HG03378 (cell line): ENCODE results near the gene ADTRP.

ENCODE experiments used
- ATAC-seq: cut with Tn5 transposase; IDR thresholded peaks from one replicate; pipeline ENCODE4 v1.9.1; 2021; ENCODE audit warnings: mild to moderate bottlenecking, moderate library complexity; ENCODE audit not compliant: unreplicated experiment

Gene ADTRP

DNA sequence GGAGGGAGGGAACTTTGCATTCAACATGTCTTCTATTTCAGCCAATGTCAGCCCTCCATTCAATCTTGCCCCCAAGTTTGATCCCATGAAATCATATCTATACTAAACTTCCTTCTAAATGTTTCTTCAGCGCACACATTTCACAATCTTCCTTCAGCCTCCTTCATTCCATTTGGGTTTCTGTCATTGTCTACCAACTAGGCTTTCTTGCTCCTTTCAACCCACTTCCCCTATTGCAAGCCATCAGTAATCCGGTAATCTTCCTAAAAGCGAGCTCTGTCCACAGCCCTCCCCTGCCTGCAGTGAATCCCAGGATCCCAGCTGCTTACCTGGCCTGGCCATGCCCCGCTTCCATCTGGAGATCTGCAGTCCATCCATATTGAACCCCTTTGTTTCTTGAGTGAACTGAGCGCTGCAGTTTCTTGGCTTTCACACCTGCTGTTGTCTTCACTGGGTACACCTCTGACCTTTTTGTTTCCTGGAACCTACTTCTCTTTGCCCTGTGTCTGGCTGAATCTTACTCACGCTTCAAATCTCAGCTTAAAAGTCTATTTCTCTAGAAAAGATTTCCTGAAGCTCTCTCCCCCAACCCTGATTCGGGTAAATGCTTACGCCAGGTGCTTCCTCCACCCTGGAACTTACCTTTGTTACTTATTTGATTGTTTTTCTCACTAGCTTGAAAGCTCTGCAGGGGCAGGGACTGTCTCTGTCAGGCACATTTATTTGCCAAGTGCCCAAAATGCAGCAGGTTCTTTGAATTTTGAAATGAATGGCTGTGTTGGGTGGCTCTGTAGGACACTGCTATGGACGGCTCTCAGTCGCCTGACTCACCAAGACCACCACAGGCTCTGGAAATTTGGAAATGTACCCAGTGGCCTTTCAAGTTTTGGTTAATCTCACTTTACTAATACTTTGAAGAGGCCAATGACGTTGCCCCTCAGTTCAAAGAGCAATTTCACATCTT lies 50.3 kb downstream of the ADTRP start:
- no peak for ATAC-seq

DNA sequence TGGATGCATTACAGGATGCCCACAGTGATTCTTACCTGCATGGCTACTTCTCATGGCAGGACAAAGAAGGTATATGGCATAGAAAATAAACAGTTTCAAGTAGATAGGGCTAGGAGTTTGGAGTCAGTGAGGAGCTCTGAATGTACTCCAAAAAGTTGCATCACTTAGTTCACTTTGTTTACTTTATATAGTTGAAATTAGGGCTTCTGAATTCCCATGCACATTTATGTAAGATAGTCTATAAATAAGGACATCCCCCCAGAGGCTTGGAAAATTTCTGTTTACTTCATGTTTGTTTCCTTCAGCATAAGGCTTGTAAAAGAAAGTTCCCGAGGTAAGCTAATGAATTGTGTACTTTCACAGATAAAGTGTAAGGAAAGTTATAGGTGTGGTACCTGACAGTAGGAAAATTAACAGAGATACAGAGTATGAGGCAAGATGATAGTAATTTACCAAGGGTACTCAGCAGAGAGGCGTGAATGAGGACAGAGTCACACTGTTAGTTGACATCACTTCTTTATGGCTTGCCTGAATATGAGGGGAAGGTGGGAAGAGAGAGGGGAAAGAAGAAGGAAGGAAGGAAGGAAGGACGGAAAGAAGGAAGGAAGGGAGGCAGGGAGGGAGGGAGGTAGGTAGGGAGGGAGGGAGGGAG lies 51.1 kb downstream of the ADTRP start:
- no peak for ATAC-seq

DNA sequence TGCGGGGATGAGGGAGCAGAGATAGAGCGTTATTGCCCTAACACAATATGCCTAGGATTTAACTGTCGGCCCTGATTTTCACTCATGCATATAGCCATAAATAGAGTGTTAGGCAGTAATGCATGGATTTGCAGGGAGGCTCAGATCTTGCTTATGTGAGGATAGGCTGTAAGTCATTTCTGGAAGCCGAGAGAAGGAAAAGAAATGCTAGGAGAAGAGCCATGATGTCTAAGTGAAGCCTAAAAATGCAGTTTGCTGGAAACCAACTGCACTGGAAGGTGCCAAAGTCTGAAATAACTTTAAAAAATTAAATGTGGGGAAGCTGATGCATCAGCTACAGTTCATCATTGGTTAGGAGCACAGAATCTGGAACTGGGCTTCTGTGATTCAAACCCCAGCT lies 54.3 kb downstream of the ADTRP start:
- no peak for ATAC-seq

DNA sequence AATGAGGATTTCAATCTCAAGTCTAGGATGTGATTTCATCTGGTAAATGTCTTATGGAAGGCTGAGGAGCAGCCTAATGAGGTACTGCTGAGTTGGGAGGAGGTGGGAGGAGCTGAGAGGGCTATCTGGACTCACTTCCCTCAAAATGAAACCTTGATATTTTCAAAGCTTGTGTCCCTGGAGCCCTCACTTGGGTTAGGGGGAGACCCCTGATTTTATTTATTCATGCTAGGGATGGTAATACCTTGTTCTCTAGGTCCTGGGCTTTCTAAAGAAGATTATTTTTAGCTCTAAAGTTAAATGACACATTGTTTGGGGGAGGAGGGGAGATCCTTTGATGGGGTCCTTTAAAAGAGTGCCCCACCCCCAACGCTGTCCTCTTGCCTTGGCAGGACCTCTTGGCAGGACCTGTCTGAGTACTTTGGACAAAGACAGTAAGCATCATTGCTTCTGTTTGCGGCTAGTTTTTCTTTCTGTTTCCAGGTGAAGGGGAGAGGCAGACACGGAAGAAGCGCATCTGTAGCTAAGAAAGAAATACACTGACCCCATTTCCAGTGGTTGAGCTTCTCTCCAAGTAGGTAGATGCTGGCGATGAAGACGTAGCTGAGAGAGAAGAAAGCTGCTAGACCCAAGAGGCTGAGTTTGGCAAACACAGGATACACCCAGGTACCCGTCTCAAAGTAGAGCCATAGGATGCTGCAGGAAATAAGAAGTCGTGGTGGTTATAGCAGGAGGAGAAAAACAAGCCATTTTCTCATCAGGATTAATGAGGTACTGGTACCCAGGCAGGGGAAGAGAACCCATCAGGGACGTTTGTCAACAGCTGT lies 55.6 kb downstream of the ADTRP start:
- no peak for ATAC-seq

DNA sequence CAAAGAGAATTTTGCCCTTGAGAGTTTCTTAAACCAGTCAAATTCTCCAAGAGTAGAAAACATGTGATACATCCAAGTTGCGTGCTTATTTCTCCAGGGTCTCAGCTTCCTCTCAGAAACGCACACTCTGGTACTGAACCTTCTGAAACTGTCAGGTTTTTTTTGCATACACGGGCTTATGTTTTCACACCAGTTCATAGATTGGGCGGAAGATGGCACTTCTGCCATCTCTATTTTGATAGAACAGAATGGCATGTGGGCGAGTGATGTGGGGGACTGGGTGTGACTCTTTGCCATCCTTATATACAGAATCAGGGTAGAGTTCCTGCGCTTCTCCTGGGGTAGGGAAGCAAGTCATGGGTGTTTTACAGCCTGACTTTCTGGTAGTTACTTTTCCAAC lies 56.4 kb downstream of the ADTRP start:
- no peak for ATAC-seq

DNA sequence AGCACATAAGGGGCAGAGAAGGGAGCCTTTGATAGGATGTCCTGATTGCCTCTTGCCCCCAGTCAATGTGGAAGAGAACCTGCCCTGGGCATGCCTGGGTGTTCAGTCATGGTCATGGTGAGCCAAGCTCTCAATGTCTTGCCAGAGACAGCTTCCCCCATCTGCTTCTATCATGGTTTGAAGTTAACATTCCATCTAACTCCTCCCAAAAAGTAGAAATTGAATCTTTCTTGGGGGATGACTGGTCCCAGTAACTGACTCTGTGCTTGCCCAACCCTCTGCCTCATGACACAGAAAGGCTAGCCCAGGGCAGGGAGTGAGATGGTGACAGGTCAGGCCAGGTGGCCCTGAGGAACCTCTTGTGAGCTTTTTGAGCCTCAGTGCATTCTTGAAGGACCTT lies 60.1 kb downstream of the ADTRP start:
- no peak for ATAC-seq

DNA sequence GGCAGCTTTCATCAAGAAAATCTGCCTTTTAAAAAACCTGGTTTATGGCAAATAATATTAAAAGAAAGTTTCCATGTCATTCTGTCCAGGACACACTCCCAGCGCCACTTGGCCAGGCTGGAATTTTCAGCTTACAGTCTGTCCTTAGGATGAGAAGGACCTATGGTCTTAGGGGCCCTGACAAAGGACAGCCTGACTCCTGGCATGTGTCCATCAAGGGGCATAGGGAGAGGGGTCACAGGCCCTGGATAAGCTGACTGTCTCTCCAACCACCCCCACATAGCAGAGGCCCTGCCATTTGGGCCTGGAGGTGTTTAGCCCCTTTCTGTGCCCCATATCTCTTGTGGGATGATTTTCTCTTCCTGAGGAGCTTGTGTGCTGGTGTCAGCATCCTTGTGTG lies 60.6 kb downstream of the ADTRP start:
- no peak for ATAC-seq

DNA sequence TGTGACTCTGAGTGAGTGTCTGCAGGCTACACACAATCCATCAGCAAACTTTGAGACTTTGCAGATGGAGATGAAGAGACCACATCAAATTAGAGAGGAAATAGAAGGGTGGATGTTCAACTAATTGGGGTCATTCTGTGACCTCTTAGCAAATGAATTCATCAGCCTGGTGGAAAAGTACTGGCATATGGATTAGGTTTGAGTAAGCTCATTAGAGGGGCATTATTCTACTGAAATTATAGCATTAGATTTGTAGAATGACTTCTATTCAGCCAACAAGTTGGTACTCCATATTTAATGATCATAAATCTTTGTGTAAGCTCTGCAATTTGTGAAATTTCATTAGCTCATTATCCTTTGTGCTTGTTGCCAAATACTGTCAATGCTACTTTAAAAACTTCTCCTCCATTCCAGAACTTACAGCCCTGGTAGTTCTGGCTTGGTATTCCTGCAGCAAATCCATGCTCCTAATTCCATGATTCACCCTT lies 63.8 kb downstream of the ADTRP start:
- ATAC-seq: no peak

DNA sequence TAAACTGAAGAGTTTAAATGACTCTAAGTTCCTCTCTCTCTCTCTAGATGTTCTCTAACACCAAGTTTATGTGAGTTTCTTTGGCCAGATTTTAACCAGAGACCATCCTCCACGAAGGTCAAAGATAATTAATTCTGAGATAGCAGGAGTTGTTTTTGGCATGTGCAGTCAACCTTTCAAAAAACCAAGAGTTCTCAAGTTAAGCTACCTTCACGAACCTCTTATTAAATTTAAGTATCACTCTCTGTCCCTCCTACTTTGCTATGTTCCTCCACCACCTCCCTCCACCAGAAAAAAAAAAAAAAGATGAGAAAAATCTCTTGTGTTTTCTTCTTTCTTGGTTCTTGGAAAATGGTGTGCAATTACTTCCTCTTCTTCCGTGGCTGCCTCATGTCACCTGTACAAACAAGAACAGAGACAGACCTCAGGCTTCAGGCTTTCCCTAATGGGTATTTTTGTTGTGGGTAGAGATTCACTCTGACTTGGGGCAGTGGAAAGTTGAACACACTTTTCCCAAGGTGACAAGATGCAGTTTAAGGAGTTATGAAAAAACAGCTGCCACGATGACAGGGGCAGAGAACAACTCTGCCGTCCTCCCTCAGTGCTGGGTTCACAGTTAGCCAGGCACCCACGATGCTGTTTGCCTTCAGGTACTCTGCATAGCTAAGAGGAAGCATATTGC lies 64.3 kb downstream of the ADTRP start:
- peak; percentile 36 for ATAC-seq

DNA sequence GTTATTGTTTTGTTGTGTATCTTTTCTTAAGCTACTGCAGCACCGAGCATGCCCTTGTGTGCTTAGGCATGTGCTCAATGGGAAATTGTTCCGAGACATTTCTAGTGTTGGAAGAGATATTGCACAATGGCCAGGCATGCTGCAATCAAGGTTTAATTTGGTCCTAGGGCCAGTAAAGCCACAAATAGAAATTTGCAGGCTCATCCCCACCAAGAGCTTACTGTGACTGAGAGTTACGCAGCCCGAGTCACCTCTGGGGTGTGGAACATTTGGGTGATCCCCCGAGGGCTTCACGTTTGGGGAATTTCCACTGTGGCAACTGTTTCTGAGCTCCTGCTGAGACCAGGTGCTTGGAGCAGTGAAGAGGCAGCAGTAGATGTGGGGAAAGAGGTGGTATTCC lies 65.8 kb downstream of the ADTRP start:
- ATAC-seq: no peak

DNA sequence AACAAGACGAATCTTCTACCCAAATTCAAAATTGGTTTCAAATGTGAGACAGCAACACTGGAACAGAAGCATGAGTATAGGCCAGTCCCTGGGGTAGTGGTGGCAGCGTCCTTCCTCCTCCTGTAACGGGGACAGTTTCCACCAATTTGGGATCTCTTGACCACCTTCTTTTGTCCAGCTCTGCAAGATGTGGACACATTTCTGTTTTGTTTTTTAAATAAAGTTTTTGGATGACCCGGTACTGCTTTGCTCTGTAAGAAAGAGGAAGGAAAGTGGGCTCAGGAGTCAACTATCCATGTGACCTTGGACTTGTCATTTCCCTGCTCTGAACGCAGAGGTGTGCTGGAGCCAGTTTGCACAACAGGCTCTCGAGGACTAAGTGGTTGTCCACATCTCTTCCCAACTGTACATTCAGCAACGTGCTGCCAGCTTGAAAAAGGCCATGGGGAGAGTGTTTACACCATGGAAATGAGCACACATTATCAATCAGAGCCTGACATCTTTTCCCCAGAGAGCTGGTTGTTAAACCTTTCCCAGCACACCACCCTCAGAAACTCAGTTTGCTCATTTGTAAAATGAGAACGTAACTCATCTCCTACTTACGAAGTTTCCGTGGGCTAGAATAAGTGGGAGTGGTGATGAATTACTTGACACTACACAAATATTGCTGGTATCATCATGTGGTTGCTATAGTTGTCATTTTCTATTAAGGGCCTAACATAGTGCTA lies 66.5 kb downstream of the ADTRP start:
- no peak for ATAC-seq

DNA sequence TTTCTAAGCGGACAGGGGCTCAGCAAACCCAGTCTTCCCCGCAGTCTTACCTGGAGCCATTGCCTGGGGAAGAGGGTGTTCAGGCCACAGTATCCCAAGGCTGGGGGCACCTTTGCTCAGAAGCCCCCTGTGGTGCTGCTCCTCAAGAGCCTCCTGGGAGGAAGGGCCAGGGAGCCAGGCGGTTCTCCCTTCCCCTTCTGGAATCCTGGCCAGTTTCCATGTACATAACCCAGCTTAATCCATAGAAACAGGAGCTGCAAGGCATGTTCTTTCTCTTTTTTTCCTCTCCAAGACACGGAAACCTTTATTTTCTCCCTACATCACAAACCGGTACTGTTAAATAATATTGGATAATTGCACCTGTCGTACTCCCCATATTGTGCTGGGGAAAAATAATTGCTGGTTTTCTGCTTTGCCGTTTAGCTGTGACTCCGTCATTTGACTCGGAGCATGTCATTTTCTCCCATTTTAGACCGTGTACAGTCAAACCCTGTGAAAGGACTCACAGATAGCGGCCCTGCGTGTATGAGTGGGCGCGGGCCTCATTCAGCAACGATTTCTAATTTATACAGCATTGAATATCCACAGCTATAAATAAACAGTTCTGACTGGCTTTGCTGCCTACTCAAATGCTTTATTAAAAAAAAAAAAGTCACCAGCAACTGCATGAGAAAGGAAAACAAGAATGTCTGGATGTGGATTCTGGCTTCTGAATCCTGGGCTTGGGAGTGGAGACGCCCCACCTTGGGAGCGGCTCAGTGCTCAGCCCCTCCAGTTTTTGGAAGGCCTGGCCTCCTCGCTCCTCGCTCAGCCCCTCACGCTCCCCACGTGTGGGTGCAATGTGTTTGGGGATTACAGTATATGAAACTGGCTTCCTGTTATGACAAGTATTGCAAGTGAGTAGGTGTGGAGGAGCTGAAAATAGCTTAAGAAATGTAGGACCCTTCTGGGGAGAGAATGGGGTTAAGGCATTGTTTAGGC lies 67.3 kb downstream of the ADTRP start:
- peak; percentile 64 for ATAC-seq

DNA sequence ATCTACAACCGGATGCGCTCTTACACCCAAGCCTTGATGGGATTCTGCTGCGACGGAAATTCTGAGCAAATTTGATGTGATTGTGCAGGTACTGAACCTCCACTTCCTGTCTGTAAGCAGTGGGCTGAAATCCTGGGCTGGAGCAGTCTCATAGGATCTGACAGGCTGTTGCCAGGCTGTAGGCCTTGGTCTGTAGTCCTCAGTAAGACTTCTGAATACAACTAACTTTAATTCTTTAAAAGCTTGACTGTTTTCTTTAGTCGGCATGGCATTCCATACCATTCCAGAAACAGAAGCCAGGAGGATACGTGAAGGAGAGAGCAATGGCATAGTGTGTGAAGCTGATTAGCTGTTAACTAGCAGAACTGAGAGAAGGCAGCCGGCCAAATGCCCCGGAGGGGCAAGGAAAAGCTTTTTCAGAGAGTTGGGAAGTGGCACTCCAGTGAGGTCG lies 68.3 kb downstream of the ADTRP start:
- ATAC-seq: no peak

DNA sequence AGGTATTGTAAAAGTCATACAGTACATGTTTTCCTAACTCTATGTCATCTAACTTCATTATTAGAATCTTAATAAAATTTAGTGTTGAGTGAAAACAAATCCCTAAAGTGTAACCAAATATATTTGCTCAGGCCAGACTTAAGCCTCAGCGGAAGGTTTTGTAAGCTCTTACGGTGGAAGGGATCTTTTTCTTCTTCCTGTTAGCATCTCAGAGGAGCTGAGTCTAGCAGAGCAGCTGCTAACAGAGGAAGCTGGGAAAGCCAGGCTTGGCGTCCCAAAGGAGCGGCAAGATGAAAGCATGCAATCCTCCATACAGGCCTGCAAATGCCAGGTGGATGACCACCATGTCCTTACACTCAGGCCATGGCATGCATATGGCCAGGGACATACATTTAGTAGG lies 72.4 kb downstream of the ADTRP start:
- ATAC-seq: no peak

DNA sequence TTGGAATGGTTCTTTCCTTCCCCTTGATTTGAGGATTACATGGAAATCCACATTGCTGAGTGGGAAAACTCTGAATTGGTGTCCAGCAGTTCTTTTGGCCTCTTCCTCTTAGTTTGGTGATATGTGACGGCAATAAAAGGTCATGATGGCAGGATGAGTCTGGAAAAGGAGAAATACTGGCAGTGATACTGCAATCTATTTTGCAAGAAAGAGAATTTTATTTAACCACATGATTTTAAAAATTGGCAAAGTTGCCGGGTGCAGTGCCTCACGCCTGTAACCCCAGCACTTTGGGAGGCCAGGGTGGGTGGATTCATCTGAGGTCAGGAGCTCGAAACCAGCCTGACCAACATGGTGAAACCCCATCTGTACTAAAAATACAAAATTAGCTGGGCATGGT lies 73.1 kb downstream of the ADTRP start:
- no peak for ATAC-seq

DNA sequence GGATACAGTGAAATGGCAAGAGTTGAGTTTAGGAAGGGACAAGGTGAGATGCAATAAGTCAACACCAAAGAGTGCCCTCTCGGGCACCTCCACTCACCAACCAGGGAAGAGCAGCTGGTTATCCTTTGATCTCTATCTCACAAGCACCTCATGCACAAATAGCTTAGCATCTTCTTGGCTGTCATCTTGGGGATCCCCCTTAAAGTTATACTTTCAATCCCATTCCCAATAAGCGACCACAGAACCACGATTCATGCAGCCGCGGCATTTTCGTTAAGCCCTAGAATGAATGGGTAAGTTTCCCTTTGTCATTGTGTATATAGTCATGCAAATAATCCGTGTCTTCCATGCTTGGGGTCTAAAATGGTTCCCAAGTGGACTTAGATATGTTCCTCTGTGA lies 73.5 kb downstream of the ADTRP start:
- no peak for ATAC-seq

DNA sequence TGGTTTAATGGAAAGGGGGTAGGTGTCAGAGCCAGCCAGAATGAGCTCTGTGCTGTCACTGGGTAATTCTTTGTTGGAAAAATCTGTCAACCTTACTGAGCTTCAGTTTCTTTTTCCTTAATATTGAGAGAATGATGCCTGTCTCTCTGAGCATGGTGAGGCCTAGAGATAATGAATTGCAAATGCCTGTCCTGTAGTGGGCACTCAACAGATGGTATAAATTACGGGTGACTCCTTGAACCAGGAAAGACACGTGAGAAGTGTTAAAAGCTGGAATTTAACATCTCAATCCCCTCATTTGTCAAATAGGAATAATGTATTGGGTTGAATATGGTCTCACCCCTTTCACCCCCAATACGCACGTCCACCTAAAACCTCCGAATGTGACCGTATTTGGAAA lies 74.9 kb downstream of the ADTRP start:
- ATAC-seq: no peak

DNA sequence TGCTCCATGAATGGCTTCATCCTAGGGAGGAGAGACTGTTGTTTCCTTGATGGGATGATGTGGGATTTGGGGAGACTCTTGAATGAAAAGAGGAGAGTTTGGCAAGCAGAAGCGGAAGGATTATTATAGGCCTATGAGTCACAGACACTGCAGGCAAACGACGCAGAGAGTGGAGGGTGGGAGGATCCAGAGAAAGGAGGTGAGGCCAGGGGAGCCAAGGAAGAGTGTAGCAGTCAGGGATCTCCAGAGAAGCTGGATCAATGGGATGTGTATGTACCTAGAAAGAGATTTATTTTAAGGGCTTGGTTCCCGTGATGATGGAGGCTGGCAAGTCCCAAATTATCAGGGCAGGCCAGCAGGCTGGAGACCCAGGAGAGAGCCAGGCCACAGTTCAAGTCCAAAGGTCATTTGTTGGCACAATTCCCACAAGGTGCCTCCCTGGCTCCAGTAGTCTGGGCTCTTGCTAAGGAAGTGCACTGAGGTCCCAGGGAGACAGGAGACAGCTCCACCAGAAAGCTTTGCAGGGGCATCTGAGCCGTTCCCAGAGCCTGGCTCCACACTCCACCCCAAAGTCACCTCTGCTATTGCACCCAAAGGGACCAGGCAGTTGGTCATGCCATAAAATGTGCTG lies 76.0 kb downstream of the ADTRP start:
- ATAC-seq: no peak
